ENCODE data around the gene RMI1. TPM values are rescaled to one million over a fixed set of nuclear protein-coding genes. Genes with fewer than 3 reads are reported as not detected.

Gene RMI1
- total RNA-seq, 1 experiment from 2014 or later, result 16.3 TPM

DNA sequence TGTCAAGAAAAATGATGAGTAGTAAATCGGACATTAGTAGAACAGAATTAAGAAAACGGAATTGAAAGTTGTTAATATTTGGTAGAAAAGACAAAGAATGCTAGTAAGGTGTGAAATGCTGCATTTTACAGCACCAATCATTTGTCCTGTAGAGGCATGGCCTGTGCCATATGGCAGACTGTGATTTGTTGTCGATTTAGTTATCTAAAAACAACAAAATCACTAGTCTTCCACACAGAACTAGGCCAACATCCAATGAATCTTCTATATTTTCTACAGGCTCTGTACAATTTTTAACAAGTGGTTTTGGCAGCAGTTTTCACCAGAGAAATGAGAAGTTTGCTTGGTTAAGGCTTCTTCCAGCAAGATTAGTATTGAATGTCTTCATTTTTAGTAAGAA, 11.0 kb upstream of the RMI1 start:
- no peak for DNase-seq (ENCODE audit: low spot score)

DNA sequence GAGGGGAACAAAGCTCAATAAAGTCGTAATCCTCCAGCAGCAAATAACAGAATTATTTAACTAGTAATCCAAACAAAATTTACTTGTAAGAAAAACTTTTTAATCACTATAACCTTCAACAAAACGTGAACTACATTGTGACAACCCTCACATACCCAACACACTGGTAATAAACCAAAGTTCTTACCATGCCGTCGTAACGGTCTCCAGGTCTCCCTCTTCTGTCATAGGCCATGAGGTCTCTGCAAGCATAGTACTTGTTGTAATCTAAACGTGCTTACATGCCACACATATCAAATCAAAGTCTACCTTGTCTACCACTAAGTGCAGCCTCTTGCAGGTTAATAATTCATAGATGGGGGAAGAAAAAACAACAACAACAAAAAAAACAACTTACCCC, 9.1 kb upstream of the RMI1 start:
- no peak for DNase-seq (ENCODE audit: low spot score)

DNA sequence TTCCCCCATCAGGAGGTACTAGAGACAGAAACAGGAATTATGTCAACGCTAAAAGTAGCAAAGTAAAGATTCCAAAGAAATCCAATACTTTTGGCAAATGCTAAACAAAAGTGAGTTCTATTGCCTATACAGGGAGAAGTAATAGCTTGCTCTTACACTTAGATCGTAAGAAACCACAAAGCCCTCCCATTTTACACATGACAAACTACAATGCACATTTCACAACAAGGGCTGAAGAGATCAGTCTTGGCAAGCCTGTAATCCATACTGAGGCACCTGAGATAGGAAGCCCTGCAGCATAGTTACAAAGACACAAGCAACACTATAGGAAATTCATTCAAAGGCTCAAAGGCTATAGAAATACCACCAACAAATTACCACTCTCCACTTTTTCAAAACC, 8.3 kb upstream of the RMI1 start:
- DNase-seq (ENCODE audit: low spot score), result no peak

DNA sequence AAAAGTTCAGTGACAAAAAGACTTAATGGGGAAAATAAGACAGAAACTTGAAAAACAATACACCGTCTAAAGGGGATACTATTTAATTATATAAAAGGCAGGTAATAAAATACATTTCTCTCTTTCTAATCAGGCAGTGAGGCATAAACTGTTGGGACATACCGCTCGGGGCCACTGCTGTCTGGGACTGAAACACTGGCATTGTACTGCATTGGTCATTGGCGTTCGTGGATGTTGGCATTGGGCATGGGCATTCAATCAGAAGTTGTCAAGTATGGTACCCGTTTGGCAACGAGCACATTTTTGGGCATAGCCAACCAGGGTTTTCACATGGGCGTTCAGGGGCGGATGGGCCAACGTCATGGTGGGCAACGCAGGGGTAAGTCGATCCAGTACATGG, 5.3 kb upstream of the RMI1 start:
- no peak for DNase-seq (ENCODE audit: low spot score)

GRCh38 chr9:83976372-83976771, 4.2 kb upstream of the RMI1 start:
- DNase-seq (ENCODE audit: low spot score), result no peak

DNA sequence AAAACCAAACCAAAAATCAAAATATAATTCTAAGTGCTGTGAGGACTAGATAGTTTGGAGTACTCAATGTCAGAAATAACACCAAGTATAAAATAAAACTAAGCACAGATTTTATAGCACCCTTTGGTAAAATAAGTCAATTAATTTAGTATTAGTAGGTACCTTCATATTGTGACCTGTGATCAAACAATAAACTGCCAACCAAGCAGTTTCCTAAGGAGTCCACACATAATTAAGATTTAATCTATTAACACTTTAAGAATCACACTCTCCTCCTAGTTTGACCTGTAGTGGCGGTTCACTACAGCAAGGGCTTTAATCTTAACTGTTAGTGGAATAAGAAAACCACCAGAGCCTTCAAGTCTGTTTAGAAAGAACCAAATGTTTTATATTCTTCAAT, 3.4 kb upstream of the RMI1 start:
- no peak for DNase-seq (ENCODE audit: low spot score)

DNA sequence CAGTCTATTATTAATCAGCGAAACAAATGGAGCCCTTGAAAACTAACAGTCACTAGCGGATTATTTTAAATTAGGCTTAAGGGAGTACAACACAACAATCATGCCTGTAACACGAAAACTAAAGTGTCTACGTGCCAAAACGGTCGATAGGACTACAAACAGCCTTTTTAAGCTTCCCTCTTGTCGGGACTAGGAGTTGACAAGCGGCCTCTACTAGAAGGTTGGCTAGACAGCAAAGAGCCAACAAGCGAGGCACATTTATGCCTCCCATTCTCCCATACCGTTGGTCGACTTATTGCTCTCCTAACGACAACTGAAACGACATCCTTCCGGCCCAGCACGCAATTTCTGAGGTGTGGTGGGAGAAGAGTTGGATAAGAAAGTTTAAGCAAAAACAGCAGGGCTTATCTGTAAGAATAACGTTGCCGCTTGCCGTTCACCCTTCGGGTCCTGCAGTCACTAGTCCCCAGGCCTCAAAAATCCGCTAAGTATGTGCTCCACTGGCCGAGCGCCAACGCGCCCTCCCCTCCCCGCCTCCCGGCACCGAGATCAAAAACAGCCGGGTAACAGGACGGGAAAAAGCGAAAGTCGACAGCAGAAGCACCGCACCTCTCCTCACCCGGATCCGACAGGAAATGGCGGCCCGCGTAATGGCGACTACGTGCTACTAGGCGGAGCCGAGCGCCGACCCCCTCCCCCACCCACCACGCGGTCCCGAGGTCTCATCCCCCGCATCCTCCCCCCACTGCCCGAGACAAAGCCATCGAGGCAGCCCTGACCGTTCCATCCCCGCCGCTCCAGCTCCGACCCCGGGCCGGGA, 1.4 kb upstream of the RMI1 start:
- DNase-seq (ENCODE audit: low spot score), result peak; percentile 86

DNA sequence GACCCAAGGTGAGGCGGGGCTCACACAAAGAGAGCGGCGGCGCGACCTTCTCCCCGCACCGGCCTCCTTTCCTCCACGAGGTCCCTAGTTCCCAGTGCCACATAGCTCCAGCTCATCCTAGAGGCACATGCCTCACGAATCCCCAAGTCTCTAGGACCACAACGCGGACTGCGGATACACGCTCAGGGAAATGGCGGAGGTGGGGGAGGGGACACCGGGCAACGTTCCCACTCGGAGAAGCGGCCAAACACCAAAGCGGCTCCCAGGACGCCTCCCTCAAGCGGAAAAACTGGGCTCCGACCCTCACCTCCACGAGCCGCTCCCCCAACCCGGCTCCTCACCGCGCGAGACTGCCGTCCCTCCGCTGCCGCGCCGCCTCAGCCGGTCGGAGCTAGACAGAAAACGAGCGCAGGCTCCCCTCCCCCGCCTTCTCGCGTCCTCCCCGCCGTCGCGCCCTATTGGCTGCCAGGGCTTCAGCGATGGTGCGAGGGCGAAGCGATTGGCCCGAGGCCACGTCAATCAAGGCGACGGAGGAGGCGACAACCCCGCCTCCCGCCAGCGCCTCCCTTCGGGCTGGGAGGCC, 702 bp upstream of the RMI1 start, which contains the start of gene HNRNPK:
HNRNPK (minus strand) TSS at position 404 of the 583 bp plus-strand sequence. CDS start 1,963 bp downstream, outside the sequence.
- peak; percentile 95 for DNase-seq (ENCODE audit: low spot score)

- peak; percentile 63 for DNase-seq (ENCODE audit: low spot score)
Measured at GRCh38 chr9:83981126-83981871, 694 bp downstream of the RMI1 start.

DNA sequence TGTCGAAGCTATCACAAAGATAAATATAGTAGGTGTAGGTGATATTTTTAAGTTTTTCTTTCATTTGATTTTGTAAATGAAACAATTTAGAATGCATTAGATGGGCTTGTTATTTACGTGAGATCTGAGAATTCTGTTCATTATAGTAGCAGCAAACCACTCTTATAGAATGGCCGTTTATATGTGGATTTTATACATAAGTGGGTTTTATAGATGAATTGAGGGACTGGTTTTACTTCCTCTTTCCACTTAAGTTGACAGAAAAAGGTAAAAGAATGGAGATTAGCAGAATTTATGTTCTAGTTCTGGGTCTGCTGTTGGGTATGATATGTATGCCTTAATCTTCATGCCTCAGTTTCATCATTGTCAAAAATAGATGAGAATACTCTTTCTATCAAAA, 5.6 kb downstream of the RMI1 start:
- no peak for DNase-seq (ENCODE audit: low spot score)

DNA sequence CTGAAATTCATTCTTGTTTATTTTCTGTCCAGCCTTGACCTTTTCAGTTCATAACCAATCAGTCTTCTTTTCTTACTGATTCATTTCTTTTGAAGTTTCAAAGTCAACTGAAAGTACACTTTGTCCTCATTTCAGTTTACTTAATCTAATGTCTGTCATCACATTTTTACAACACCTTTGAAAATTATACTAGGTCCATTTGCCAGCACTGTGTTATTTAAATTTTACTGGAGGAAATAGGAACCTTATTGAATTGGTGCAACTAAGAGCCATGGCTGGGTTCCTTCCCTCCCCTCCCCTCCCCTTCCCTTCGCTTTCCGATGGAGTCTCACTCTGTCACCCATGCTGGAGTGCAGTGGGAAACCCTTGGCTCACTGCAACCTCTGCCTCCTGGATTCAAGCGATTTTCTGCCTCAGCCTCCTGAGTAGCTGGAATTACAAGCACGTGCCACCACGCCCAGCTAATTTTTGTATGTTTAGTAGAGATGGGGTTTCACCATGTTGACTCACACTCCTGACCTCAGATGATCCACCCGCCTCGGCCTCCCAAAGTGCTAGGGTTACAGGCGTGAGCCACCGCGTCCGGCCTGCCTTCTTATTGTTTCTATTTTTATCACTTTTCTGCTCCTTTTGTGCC, 6.3 kb downstream of the RMI1 start:
- peak; percentile 61 for DNase-seq (ENCODE audit: low spot score)

DNA sequence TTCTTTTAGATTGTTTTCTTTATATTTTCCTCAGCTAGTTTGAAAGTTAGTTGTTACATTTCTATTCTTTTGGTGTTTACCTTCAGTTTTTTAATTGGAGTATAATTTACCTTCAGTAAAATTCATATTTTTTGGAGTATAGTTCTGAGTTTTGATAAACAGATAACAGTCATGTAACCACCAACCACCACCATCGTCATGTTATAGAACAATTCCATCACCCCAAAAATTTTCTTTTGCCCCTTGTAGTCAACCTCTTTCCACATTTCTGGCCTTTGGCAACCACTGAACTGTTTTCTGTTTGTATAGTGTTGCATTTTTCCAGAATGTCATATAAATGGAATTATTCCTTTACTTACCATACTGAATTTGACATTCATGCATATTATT, 6.8 kb downstream of the RMI1 start:
- no peak for DNase-seq (ENCODE audit: low spot score)

DNA sequence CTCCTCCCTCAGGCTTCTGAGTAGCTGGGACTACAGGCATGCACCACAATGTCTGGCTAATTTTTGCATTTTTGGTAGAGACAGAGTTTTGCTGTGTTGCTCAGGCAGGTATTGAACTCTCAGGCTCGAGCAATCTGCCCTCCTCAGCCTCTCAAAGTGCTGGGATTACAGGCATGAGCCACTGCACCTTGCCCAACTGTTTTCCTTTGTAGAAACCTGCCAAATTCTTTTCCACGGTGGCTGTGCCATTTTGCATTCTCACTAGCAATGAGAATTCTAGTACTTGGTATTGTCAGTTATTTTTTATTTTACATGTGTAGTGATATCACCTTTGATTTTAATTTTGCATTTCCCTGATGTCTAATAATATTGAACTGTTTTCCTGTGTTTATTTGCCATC, 7.8 kb downstream of the RMI1 start:
- DNase-seq (ENCODE audit: low spot score), result no peak

GRCh38 chr9:83991355-83991754, 10.8 kb downstream of the RMI1 start:
- DNase-seq (ENCODE audit: low spot score), result no peak

DNA sequence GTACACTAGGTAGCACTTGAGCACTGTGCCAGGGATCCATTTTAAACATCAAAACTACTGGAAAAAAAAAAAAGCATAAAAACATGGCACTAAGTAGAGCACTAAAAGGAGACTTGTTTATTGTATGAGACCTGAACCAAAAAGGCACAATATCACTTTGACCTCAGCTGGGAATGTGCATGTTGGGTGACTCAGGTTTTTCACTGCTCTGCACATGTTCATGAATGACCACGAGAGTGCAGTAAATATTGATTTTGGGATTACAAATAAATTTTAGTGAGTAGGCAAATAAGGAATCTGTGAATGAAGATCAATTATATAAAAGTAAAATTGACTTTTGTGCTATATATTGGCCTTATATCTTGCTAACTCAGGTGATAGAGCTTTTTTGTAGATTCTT, 11.8 kb downstream of the RMI1 start:
- DNase-seq (ENCODE audit: low spot score), result no peak

- no peak for DNase-seq (ENCODE audit: low spot score)
Measured at GRCh38 chr9:83992901-83993300, 12.3 kb downstream of the RMI1 start.

DNA sequence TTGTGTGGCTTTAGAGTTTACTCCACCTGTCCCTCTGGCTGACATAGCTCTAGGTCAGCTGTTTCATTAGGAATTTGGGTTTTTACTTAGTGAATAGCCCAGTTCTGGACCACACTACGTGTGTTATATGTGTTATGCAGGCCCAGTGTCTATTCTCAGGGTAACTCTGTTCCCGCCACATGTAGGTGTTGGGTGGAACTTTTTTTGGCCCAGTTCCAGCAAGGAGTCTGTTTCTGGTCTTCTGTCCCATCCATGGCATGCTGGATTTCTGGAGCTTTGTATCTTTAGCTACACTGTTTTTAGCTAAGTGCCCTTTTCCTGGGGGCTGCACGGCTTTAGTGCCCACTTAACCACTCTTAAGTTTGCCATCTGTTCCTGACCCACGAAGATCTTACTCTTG, 15.5 kb downstream of the RMI1 start:
- no peak for DNase-seq (ENCODE audit: low spot score)

GRCh38 chr9:83999141-83999918, 18.7 kb downstream of the RMI1 start:
- DNase-seq (ENCODE audit: low spot score), result no peak

DNA sequence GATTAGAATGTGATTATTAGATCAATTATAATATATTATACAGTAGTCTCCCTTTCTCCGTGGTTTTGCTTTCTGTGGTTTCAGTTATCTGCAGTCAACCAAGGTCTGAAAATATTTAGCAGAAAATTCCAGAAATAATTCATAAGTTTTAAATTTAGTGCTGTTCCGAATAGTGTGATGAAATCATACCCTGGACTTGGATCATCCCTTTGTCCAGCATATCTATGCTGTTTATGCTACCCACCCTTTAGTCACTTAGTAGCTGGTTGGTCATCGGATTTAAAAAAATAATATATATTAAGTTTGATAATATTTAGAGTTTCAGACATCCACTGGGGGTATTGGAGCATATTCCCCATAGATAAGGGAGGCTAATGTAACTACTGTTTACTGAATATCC, 19.6 kb downstream of the RMI1 start:
- DNase-seq (ENCODE audit: low spot score), result no peak

- no peak for DNase-seq (ENCODE audit: low spot score)
Measured at GRCh38 chr9:84001621-84002020, 21.0 kb downstream of the RMI1 start.

GRCh38 chr9:84002344-84002743, 21.7 kb downstream of the RMI1 start:
- no peak for DNase-seq (ENCODE audit: low spot score)

DNA sequence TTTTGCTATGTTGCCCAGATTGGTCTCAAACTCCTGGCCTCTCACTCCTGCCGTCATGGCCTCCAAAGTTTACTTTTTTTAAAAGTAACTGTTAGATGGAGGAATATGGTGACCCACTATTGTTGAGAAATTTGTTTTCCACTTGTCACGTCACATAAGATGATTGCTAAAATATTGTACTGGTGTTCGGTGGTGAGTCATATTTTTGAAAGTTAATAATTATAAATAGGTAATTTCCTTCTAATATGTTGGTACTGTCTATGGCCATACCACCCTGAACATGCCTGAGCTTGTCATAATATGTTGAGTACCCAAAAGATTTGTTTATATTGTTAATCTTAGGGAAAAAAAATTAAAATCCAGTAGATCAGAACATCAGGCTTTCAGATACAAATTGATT, 22.6 kb downstream of the RMI1 start:
- DNase-seq (ENCODE audit: low spot score), result no peak
